Measurements from ENCODE around the gene CD2BP2. TPM values are rescaled to one million over a fixed set of nuclear protein-coding genes. Genes with fewer than 3 reads are reported as not detected.

The CD2BP2 gene
- total and polyA plus RNA-seq, 2 of the 13 experiments (the other 11 are each of a cell fraction or from before 2014, with no cell fraction given): 24.9 to 54.6 TPM

DNA sequence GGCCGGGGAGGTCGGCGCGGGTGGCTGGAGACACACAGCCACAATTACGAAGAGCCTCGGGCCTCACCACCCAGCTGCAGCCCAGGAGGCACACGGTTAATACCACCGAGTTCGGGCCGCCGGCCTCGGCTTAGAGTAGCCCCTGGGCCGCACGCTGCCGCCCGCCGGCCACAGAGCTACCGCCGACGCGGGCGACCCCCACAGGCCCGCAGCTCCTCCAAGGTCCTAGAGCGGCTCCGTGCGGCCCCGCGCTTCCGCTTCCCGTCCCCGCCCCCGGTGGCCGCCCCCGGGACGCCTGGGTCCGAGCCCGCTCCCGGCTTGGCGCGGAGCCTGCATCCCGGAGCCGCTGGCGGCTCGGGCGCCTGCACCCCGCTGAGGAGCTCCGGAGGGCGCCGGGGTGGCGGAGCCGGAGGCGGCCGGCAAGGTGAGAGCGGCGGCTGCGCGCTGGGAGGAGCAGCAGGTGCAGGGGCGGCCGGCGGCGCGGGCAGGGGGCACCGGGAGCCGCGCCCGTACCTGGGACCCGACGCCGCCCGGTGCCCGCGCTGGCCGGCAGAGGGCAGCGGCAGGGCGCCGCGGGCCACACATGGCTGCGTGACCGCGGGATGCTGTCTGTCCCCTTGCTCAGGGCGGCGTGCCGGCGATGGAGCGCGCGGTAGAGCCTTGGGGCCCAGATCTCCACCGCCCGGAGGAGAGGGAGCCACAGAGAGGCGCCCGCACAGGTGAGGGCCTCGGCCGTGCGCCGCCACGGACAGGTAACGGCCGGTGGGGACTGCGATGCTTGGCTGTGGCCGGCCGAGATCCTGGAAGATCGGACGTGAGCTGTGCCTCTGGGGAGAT lies 40.3 kb upstream of the CD2BP2 start, which contains the start of gene ZNF48 (continued):
- TF ChIP-seq ZNF350 (CRISPR knock-in tag; IDR thresholded peaks at IDR 0.05; ENCODE audit: borderline replicate concordance, low read depth) (peak; percentile 64; the same call in 1 of the 2 replicates), NFKBIZ (CRISPR knock-in tag; IDR thresholded peaks at IDR 0.05) (0 out of 2 replicates have a peak, but pooled peaks have one; percentile 28), ZSCAN30 (CRISPR knock-in tag; IDR thresholded peaks at IDR 0.05) (no peak), HNRNPLL (IDR thresholded peaks at IDR 0.05; ENCODE audit: low read depth, low read length, poor library complexity, severe bottlenecking) (peak; percentile 69), ISL2 (CRISPR knock-in tag; IDR thresholded peaks at IDR 0.05) (peak; percentile 52), ZSCAN12 (CRISPR knock-in tag; IDR thresholded peaks at IDR 0.05) (no peak), ZNF841 (CRISPR knock-in tag; IDR thresholded peaks at IDR 0.05; ENCODE audit: borderline replicate concordance) (0 out of 2 replicates have a peak, but pooled peaks have one; percentile 44), EHMT2 (IDR thresholded peaks at IDR 0.05; ENCODE audit: borderline replicate concordance, low read depth, low read length) (no peak), ZNF260 (CRISPR knock-in tag; IDR thresholded peaks at IDR 0.05; ENCODE audit: borderline replicate concordance, low read depth) (no peak), ZNF207 (IDR thresholded peaks at IDR 0.05; ENCODE audit: borderline replicate concordance) (no peak), ZNF652 (CRISPR knock-in tag; IDR thresholded peaks at IDR 0.05; ENCODE audit: borderline replicate concordance, low read depth) (peak; percentile 99), PPARG (CRISPR knock-in tag; conservative IDR thresholded peaks at IDR 0.05) (0 out of 2 replicates have a peak, but pooled peaks have one; percentile 35), KAT8 (CRISPR knock-in tag; IDR thresholded peaks at IDR 0.05) (peak; percentile 93), HDAC1 (CRISPR knock-in tag; IDR thresholded peaks at IDR 0.05) (peak; percentile 86), ZBTB21 (CRISPR knock-in tag; IDR thresholded peaks at IDR 0.05) (no peak)
- TF ChIP-seq, protein P1, sequence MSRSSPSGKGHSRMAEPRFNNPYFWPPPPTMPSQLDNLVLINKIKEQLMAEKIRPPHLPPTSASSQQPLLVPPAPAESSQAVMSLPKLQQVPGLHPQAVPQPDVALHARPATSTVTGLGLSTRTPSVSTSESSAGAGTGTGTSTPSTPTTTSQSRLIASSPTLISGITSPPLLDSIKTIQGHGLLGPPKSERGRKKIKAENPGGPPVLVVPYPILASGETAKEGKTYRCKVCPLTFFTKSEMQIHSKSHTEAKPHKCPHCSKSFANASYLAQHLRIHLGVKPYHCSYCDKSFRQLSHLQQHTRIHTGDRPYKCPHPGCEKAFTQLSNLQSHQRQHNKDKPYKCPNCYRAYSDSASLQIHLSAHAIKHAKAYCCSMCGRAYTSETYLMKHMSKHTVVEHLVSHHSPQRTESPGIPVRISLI (CRISPR knock-in tag; IDR thresholded peaks at IDR 0.05; ENCODE audit: borderline replicate concordance): peak; percentile 75; the same call in 1 of the 2 replicates
- TF ChIP-seq, protein P2, sequence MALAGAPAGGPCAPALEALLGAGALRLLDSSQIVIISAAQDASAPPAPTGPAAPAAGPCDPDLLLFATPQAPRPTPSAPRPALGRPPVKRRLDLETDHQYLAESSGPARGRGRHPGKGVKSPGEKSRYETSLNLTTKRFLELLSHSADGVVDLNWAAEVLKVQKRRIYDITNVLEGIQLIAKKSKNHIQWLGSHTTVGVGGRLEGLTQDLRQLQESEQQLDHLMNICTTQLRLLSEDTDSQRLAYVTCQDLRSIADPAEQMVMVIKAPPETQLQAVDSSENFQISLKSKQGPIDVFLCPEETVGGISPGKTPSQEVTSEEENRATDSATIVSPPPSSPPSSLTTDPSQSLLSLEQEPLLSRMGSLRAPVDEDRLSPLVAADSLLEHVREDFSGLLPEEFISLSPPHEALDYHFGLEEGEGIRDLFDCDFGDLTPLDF (CRISPR knock-in tag; IDR thresholded peaks at IDR 0.05): 0 out of 2 replicates have a peak, but pooled peaks have one; percentile 52
- TF ChIP-seq, protein P3, sequence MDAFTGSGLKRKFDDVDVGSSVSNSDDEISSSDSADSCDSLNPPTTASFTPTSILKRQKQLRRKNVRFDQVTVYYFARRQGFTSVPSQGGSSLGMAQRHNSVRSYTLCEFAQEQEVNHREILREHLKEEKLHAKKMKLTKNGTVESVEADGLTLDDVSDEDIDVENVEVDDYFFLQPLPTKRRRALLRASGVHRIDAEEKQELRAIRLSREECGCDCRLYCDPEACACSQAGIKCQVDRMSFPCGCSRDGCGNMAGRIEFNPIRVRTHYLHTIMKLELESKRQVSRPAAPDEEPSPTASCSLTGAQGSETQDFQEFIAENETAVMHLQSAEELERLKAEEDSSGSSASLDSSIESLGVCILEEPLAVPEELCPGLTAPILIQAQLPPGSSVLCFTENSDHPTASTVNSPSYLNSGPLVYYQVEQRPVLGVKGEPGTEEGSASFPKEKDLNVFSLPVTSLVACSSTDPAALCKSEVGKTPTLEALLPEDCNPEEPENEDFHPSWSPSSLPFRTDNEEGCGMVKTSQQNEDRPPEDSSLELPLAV (CRISPR knock-in tag; conservative IDR thresholded peaks at IDR 0.05; ENCODE audit: low read depth): no peak; the same call in 1 of the 2 replicates
- TF ChIP-seq, protein P4, sequence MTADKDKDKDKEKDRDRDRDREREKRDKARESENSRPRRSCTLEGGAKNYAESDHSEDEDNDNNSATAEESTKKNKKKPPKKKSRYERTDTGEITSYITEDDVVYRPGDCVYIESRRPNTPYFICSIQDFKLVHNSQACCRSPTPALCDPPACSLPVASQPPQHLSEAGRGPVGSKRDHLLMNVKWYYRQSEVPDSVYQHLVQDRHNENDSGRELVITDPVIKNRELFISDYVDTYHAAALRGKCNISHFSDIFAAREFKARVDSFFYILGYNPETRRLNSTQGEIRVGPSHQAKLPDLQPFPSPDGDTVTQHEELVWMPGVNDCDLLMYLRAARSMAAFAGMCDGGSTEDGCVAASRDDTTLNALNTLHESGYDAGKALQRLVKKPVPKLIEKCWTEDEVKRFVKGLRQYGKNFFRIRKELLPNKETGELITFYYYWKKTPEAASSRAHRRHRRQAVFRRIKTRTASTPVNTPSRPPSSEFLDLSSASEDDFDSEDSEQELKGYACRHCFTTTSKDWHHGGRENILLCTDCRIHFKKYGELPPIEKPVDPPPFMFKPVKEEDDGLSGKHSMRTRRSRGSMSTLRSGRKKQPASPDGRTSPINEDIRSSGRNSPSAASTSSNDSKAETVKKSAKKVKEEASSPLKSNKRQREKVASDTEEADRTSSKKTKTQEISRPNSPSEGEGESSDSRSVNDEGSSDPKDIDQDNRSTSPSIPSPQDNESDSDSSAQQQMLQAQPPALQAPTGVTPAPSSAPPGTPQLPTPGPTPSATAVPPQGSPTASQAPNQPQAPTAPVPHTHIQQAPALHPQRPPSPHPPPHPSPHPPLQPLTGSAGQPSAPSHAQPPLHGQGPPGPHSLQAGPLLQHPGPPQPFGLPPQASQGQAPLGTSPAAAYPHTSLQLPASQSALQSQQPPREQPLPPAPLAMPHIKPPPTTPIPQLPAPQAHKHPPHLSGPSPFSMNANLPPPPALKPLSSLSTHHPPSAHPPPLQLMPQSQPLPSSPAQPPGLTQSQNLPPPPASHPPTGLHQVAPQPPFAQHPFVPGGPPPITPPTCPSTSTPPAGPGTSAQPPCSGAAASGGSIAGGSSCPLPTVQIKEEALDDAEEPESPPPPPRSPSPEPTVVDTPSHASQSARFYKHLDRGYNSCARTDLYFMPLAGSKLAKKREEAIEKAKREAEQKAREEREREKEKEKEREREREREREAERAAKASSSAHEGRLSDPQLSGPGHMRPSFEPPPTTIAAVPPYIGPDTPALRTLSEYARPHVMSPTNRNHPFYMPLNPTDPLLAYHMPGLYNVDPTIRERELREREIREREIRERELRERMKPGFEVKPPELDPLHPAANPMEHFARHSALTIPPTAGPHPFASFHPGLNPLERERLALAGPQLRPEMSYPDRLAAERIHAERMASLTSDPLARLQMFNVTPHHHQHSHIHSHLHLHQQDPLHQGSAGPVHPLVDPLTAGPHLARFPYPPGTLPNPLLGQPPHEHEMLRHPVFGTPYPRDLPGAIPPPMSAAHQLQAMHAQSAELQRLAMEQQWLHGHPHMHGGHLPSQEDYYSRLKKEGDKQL (CRISPR knock-in tag; IDR thresholded peaks at IDR 0.05; ENCODE audit: low read depth): peak; percentile 41; the same call in 1 of the 2 replicates
